ENCODE results near the gene HIRA.

HIRA gene, protein sequence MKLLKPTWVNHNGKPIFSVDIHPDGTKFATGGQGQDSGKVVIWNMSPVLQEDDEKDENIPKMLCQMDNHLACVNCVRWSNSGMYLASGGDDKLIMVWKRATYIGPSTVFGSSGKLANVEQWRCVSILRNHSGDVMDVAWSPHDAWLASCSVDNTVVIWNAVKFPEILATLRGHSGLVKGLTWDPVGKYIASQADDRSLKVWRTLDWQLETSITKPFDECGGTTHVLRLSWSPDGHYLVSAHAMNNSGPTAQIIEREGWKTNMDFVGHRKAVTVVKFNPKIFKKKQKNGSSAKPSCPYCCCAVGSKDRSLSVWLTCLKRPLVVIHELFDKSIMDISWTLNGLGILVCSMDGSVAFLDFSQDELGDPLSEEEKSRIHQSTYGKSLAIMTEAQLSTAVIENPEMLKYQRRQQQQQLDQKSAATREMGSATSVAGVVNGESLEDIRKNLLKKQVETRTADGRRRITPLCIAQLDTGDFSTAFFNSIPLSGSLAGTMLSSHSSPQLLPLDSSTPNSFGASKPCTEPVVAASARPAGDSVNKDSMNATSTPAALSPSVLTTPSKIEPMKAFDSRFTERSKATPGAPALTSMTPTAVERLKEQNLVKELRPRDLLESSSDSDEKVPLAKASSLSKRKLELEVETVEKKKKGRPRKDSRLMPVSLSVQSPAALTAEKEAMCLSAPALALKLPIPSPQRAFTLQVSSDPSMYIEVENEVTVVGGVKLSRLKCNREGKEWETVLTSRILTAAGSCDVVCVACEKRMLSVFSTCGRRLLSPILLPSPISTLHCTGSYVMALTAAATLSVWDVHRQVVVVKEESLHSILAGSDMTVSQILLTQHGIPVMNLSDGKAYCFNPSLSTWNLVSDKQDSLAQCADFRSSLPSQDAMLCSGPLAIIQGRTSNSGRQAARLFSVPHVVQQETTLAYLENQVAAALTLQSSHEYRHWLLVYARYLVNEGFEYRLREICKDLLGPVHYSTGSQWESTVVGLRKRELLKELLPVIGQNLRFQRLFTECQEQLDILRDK

DNA sequence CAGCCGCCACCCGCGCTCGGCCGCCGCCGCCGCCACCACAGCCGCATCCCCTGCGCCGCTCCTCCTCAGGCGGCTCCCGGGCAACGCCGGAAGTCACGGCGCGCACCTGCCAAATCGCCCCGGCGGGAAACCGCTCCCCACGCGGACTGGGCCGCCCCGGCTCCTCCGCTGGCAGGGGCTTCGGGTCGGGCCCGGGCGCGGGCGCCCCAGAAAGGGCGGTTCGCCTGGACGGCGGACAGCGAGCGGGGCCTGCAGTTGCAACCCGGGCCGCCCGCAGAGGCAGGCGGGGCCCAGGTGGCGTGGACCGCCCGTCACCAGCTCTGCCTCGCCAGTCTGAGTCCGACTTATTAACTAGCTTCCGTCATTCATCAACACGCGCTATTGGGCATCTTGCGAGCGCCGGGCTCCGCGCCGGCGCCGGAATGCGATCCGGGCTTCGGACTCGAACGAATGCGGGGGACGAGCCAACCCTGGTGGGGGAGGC, at the start of gene HIRA:
Gene HIRA, minus strand, starts transcription at position 85 of the 484 bp plus-strand sequence. CDS start 257 bp downstream, outside the sequence.
- peak within 1 kb of the TSS; percentile 92 for H3K4me3 Mint-ChIP-seq

DNA sequence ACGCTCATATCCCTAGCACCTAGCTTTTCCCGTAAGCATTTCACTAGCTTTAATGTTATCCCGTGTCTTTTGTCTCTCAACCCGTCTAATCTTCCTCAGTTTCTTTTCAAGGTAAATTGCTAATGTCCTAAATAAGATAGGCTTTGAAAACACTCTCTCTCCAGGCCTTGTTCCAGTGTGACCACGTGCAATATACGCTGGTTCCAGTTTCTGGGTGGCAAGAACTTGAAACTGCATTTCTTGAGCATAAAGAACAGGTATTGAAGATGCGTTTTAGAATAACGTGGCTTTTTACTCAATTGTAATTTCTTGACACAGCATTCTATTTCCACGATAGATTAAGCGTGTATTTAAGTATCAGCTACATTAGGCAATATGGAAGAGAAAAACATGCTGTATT, 49.3 kb upstream of the HIRA start:
- H3K4me1 Mint-ChIP-seq (ENCODE audit: low read depth): peaks cover 43% of the 10 kb centered on the region

More for the DNA sequence above, at the start of gene HIRA:
- Mint-ChIP-seq H3K4me1 (ENCODE audit: low read depth) (peaks cover 48% of the 10 kb centered on the region), H3K9me3 (no peaks in the 10 kb centered on the region), H3K36me3 (ENCODE audit: low read depth) (peaks cover 83% of the 10 kb centered on the region), H3K27ac (peak within 1 kb of the TSS; percentile 95), H3K27me3 (no peaks in the 10 kb centered on the region)
- DNase-seq: peak; percentile 97

DNA sequence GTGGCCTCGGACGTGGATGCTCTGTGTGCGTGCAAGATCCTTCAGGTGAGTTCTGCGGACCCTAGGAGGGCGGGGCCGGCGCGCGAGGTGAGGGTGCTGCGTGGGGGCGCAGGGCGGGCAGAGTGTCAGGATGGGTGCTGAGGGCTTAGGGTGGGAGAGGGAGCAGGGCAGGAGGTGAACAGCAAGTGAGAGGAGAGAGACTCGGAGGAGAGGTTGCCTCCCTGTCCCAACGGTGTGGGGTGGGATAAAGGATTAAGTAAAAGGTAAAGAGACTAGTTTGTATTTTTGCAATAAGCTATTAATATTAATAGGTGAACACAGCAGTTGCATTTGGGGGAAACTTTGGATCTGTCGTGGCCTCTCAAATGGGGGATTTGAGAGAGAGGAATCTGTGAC, 48.6 kb upstream of the HIRA start:
- no peak for DNase-seq
- peaks cover 48% of the 10 kb centered on the region for H3K4me1 Mint-ChIP-seq (ENCODE audit: low read depth)
- peak overlapping the region; percentile 100 for H3K27ac Mint-ChIP-seq

More for the DNA sequence above, 49.3 kb upstream of the HIRA start:
- peak overlapping the region; percentile 100 for H3K27ac Mint-ChIP-seq
- no peaks in the 10 kb centered on the region for H3K27me3 Mint-ChIP-seq
- peaks cover 77% of the 10 kb centered on the region for H3K36me3 Mint-ChIP-seq (ENCODE audit: low read depth)
- DNase-seq: no peak
- peak overlapping the region; percentile 100 for H3K4me3 Mint-ChIP-seq
- no peaks in the 10 kb centered on the region for H3K9me3 Mint-ChIP-seq

DNA sequence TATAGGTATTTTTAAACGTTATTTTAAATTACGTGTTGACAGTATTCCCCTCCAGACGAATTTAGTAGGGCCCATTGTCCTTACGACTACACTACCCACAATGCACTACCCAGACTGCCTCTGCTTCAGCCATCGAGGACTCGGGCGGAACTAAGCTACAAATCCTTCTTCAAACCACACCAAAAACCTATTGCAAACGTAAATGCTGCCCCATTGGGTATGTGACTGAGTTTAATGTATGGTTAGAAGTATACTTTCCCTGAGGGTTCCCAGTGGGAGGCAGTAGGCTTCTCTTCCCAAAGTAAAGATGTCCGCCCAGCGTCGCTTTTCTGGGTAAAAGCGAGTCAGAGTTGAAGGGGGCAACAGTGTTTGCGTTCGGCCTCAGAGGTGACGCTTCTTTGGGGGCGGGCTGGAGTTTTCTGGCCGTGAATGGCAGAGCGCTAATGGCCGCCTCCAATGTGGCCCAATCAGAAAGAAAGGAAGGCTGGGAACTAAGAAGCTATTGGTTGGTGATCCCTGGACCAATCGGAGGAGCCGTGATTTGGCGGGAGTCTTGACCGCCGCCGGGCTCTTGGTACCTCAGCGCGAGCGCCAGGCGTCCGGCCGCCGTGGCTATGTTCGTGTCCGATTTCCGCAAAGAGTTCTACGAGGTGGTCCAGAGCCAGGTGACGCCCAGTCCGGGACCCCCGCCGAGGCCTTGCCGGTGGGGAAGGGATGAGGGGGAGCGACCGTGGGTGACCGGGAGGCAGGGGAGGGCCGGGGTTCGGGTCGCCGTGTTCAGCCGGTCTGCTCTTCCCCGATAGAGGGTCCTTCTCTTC, 48.0 kb upstream of the HIRA start, which contains the start of gene CDC45:
Gene CDC45, plus strand, starts transcription at position 566 of the 818 bp plus-strand sequence. Its CDS starts 49 bp downstream, at position 615.
- Mint-ChIP-seq H3K27me3 (no peaks in the 10 kb centered on the region), H3K27ac (peak within 1 kb of the TSS; percentile 100), H3K36me3 (ENCODE audit: low read depth) (peaks cover 76% of the 10 kb centered on the region), H3K4me1 (ENCODE audit: low read depth) (peaks cover 47% of the 10 kb centered on the region), H3K4me3 (peak within 1 kb of the TSS; percentile 100), H3K9me3 (no peaks in the 10 kb centered on the region)
- DNase-seq: peak; percentile 91

More for the DNA sequence above, 48.6 kb upstream of the HIRA start:
- peak overlapping the region; percentile 100 for H3K4me3 Mint-ChIP-seq
- peaks cover 77% of the 10 kb centered on the region for H3K36me3 Mint-ChIP-seq (ENCODE audit: low read depth)
- no peaks in the 10 kb centered on the region for H3K9me3 Mint-ChIP-seq
- H3K27me3 Mint-ChIP-seq: no peaks in the 10 kb centered on the region

DNA sequence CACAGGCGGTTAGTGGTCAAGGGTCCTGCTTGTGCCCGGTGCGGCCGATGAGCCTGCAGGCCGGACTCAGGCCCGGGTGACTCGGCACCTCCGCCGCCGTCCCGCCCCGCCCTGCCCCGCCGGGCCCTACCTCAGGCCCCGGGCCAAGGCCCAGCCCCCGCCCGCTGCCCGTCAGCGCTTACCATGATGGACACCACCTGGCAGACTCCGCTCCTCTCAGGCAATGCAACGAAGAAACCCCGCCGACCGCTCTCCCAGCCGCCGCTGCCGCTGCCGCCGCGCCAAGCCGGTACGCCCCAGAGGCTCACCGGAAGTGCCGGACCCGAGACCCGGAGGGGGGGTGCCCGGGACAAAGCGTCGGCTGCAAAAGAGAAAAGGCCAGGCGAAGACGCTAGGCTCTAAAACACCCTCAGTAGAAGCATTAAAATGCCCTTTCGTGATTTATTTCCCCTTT, 47.4 kb upstream of the HIRA start, which contains the start of gene UFD1:
Gene UFD1, minus strand, starts transcription at position 293 of the 454 bp plus-strand sequence. Its CDS starts 108 bp downstream, at position 185.
- peak; percentile 87 for DNase-seq
- peaks cover 46% of the 10 kb centered on the region for H3K4me1 Mint-ChIP-seq (ENCODE audit: low read depth)
- H3K36me3 Mint-ChIP-seq (ENCODE audit: low read depth): peaks cover 74% of the 10 kb centered on the region
- no peaks in the 10 kb centered on the region for H3K27me3 Mint-ChIP-seq
- peak within 1 kb of the TSS; percentile 100 for H3K4me3 Mint-ChIP-seq
- no peaks in the 10 kb centered on the region for H3K9me3 Mint-ChIP-seq
- H3K27ac Mint-ChIP-seq: peak within 1 kb of the TSS; percentile 100

DNA sequence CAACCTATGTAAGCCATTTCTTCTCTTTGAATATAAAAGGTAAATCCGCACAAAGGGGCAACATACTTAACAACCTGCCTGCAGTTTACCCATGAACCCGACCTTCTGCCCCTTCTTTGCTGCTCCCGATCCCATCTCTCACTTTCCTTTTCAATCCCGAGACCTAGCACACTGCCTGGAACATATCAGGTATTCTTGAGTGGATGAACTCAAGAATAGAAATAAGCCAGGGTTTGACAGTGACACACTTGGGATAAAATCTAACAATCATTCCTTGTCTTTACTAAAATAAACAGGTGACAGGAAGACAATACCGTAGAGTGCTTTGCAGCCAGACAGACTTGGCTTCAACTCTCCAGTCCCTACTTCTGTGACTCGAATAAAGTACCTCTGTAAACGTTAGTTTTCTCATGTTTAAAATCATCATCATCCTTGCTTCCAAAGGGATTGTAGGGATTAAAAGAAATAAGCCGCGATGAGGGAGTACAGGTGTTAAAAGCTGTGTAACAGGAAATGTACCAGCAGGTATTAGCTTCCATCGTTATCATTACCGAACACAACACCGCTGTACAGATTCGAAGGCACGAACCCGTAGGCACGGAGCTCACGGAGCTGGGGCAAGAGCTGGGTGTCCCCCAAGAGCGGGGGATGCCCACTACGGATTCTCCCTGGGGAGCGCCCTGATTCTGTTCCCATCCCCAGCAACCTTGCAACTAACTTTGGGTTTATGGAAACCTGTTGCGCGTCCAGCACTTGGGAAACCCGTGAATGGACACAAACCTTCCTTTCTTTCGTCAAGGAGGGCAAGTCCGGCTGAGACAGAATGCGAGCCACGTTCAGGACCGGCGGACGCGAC, 46.7 kb upstream of the HIRA start:
- peak overlapping the region; percentile 87 for H3K27ac Mint-ChIP-seq
- no peaks in the 10 kb centered on the region for H3K27me3 Mint-ChIP-seq
- no peaks in the 10 kb centered on the region for H3K9me3 Mint-ChIP-seq
- H3K4me3 Mint-ChIP-seq: peak overlapping the region; percentile 100
- peaks cover 41% of the 10 kb centered on the region for H3K4me1 Mint-ChIP-seq (ENCODE audit: low read depth)
- no peak for DNase-seq
- peaks cover 74% of the 10 kb centered on the region for H3K36me3 Mint-ChIP-seq (ENCODE audit: low read depth)

DNA sequence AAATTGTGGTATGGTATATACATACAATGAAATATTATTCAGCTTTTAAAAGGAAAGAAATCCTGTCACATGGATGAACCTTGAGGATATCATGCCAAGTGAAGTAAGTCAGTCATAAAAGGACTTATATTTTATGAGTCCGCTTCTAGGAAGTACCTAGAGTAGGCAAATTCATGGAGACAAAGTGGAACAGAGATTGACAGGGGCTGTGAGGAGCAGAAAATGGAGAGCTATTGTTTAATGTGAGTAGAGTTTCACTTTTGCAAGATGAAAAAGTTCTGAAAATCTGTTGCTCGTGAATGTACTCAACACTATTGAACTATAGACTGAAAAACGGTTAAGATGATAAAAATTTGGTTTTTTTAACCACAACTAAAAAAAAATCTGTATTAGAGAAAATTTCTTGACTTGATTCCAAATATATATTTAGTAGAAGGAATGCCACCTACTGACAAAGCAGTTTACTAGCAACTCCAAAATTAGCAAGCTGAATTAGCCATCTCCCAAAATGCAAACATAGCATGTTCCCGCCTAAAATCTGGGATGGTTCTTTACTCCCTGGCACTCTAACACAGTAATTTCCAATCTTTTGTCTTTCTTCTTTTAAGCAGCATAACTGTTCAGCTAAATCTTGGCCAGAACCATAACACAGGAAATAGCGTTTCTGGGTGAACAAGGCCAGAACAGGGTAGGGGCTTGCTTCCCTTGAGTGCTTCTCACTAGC, 46.0 kb upstream of the HIRA start:
- Mint-ChIP-seq H3K9me3 (no peaks in the 10 kb centered on the region), H3K27me3 (no peaks in the 10 kb centered on the region), H3K4me3 (peak overlapping the region; percentile 100), H3K4me1 (ENCODE audit: low read depth) (peaks cover 35% of the 10 kb centered on the region), H3K36me3 (ENCODE audit: low read depth) (peaks cover 74% of the 10 kb centered on the region), H3K27ac (peak overlapping the region; percentile 87)
- DNase-seq: no peak

DNA sequence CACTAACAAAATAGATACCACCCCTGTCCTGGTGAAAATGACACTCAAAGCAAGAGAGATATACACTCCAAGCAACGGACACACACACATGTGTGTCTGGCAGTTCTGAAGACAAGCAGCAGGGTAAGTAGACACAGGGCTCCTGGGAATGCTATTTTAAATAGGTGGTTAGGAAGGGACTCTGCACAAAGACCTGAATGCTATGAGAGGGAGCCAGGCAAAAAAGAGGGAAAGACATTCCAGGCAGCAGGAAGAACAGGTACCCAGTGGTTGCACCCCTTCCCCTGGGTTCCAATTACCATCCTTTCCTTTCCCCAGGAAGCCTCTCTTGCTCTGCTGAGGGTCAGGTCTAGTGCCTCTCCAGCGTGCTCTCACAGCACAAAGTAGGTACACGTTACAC, 44.5 kb upstream of the HIRA start:
- Mint-ChIP-seq H3K9me3 (no peaks in the 10 kb centered on the region), H3K36me3 (ENCODE audit: low read depth) (peaks cover 78% of the 10 kb centered on the region), H3K4me1 (ENCODE audit: low read depth) (peaks cover 35% of the 10 kb centered on the region), H3K27me3 (no peaks in the 10 kb centered on the region), H3K4me3 (no peak overlapping the region), H3K27ac (peak overlapping the region; percentile 68)
- no peak for DNase-seq

DNA sequence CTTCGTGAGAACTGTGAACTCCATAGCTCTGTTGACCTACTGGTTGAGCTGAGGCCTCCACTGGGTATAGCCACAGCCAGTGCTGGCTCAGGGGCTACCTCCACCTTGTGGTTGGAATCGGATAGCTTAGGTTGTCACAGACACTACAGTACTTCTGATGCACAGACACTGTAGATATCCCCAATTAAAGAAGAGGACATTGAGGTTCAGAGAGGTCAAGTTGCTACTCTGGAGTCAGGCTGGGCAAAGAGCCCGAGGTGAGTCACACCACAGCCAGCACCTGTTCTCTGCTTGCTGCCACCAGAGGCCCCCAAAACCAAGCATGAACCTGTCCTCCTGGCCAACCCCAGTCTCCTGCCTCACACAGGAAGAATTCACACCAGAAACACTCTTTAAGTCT, 42.0 kb upstream of the HIRA start:
- Mint-ChIP-seq H3K36me3 (ENCODE audit: low read depth) (peaks cover 86% of the 10 kb centered on the region), H3K27me3 (no peaks in the 10 kb centered on the region), H3K4me3 (no peak overlapping the region), H3K4me1 (ENCODE audit: low read depth) (peaks cover 25% of the 10 kb centered on the region), H3K27ac (no peak overlapping the region), H3K9me3 (no peaks in the 10 kb centered on the region)
- DNase-seq: no peak

DNA sequence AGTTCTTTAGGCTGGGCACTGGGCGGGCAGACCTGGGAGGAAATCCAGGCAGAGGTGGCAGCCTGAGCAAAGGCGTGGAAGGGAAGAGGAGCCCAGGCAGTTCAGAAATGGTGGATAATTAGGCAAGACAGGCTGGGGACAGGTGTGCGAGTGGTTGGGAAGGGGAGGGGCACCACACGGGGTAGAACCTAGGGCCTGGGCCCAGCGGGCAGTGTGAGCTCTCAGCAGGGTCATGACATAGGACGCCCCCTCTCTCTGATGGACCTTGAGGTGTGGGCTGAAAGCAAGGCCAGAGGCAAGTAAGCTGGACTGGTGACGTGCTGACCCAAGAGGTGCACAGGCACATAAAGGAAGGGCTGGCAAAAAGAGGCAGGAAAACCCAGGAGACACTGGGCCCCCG, 40.7 kb upstream of the HIRA start:
- peaks cover 90% of the 10 kb centered on the region for H3K36me3 Mint-ChIP-seq (ENCODE audit: low read depth)
- H3K27me3 Mint-ChIP-seq: no peaks in the 10 kb centered on the region
- H3K27ac Mint-ChIP-seq: no peak overlapping the region
- no peak overlapping the region for H3K4me3 Mint-ChIP-seq
- peaks cover 17% of the 10 kb centered on the region for H3K4me1 Mint-ChIP-seq (ENCODE audit: low read depth)
- no peaks in the 10 kb centered on the region for H3K9me3 Mint-ChIP-seq
- no peak for DNase-seq

DNA sequence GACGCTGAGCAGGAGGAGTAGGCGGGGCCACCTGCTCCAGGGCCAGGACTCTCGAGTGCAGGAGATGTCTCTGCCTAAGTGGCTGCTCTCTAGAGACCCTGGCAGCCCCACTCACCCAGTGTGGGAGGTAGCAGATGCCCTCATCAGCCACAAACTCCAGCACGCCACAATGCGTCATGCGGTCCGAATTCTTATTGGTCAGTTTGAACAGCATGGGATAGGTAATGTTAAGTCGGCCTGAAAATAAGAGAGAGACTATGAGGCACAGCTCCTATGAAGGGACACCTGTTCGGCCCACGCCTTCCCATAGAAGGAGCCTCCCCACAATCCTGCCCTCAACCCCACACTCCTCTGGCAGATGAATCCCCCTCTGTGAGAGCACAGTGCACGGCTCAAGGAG, 40.0 kb upstream of the HIRA start:
- Mint-ChIP-seq H3K4me3 (no peak overlapping the region), H3K27me3 (no peaks in the 10 kb centered on the region), H3K4me1 (ENCODE audit: low read depth) (peaks cover 14% of the 10 kb centered on the region), H3K9me3 (no peaks in the 10 kb centered on the region), H3K27ac (no peak overlapping the region), H3K36me3 (ENCODE audit: low read depth) (peaks cover 94% of the 10 kb centered on the region)
- no peak for DNase-seq

DNA sequence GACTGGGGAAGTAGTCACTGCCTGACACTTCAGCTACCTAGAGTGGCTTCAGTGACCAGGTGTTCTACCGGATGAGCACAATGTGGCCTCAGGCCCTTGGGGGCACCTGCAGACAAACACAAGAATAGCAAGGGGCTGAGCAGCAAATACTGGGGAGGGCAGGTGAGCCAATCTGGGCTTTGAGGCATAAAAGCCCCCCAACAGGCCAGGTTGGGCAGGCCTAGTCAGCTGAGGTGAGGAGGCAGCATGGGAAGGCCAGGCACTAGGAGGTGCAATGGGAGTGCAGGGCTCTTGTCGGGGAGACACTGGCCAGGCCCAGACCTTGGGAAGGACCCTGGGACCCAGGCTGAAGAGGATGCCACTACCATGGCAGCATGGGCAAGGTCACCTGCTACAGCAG, 38.5 kb upstream of the HIRA start:
- no peak for DNase-seq
- Mint-ChIP-seq H3K27me3 (no peaks in the 10 kb centered on the region), H3K4me1 (ENCODE audit: low read depth) (peaks cover 2% of the 10 kb centered on the region), H3K4me3 (no peak overlapping the region), H3K36me3 (ENCODE audit: low read depth) (peaks cover 96% of the 10 kb centered on the region), H3K9me3 (no peaks in the 10 kb centered on the region), H3K27ac (no peak overlapping the region)
